Body of pancreas (tissue), 4 donors: Measurements from ENCODE around the gene TEX44.

Experiments used
- POLR2A ChIP-seq, 3 donors: fragments of 450-650 bp; IDR thresholded peaks; one replicate each; pipeline ENCODE4 v1.6.1; 2016; ENCODE audit warnings: antibody characterized with exemption in 3 of 3, mild to moderate bottlenecking in 2 of 3
- TF ChIP-seq, protein P1 (sequence below), 7 experiments: fragments of 450-650 bp in 4 of 7; fragments of 200-600 bp in 3 of 7; sonication (generic) in 3 of 7; IDR thresholded peaks; one replicate each; pipeline ENCODE4 v1.5.1; 2016 to 2019; ENCODE audit warnings: antibody characterized with exemption in 7 of 7

DNA sequence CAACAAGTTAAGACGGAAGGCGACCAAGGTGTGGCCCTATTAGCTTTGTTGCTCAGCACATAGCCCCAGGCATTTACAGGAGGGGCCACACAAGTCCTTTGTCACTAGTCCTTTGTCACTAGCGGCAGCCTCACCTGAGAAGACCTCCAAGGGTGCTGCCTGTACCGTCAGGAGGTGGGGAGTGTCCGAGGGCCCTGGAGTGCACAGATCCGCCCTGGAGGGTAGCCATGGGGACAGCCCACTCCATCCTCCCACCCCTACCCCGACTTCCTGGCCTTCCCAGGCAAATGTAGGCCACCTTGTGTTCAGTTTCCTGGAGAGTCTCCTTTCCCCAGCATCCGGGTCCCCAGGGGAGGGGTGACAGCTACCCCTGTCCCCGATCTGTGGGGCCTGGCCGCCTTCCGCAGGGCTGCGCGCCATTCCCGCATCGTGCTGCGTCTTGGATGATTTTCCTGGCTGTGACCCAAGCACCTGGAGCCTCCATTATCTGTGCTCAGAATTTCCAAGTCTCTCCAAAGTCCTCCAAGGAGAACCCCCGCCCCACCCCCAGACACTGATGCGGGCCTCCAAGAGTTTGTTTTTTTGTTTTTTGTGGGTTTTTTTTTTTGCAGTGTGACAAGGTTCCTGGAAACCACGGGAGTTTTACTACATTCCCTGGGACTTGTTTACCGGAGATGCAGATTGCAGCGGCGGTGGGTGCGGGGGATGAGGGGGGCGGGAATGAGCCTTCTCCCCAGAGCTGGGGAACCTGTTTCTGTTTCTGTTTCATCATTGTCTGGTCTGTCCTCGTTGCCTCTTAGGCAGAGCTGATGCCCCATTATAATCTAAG lies 28.6 kb downstream of the TEX44 start:
- TF ChIP-seq, protein P1, sequence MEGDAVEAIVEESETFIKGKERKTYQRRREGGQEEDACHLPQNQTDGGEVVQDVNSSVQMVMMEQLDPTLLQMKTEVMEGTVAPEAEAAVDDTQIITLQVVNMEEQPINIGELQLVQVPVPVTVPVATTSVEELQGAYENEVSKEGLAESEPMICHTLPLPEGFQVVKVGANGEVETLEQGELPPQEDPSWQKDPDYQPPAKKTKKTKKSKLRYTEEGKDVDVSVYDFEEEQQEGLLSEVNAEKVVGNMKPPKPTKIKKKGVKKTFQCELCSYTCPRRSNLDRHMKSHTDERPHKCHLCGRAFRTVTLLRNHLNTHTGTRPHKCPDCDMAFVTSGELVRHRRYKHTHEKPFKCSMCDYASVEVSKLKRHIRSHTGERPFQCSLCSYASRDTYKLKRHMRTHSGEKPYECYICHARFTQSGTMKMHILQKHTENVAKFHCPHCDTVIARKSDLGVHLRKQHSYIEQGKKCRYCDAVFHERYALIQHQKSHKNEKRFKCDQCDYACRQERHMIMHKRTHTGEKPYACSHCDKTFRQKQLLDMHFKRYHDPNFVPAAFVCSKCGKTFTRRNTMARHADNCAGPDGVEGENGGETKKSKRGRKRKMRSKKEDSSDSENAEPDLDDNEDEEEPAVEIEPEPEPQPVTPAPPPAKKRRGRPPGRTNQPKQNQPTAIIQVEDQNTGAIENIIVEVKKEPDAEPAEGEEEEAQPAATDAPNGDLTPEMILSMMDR (IDR thresholded peaks at IDR 0.05): no peak
- no peak for TF ChIP-seq POLR2A (IDR thresholded peaks at IDR 0.05)
